ENCODE data around the gene ATP8B1. TPM values are rescaled to one million over a fixed set of nuclear protein-coding genes. Genes with fewer than 3 reads are reported as not detected.

ATP8B1 gene
- total and polyA plus RNA-seq, 2 of the 4 experiments (the other 2 are of a cell fraction), result 64.3 to 136 TPM

- Histone ChIP-seq H4K20me1 (ENCODE audit: insufficient read depth, low read length) (peaks cover 34% of the 10 kb centered on the region; the same call in 1 of the 2 replicates), H3K27ac (ENCODE audit: insufficient read depth, low read length) (no peak overlapping the region)
- in situ Hi-C loops (cut with MboI; ENCODE audit: low sequenced_read_pairs), result no loop called here
Observed at GRCh38 chr18:57748770-57749603, 54.1 kb downstream of the ATP8B1 start.

More at GRCh38 chr18:57748770-57749603, 54.1 kb downstream of the ATP8B1 start:
- ChIA-PET POLR2A (ENCODE audit: unreplicated experiment) (no interaction called here), CTCF (interaction anchor here (0.6 kb wide), 1 partner anchor 1259 kb away, joined by 4 read pairs; no protein-coding TSS in a partner anchor)
- H3K36me3 ChIP-seq (ENCODE audit: control insufficient read depth, insufficient read depth, low read length), result no peaks in the 10 kb centered on the region
- no peak overlapping the region for H3K23ac ChIP-seq (ENCODE audit: low read depth, low read length)
- H2AK9ac ChIP-seq (replicated peaks; ENCODE audit: low read depth, low read length, poor library complexity), result no peak overlapping the region
- no peaks in the 10 kb centered on the region for H3K27me3 ChIP-seq (ENCODE audit: control insufficient read depth, insufficient read depth, low read length)
- H2BK15ac ChIP-seq (ENCODE audit: low read depth, low read length), result no peak overlapping the region
- TF ChIP-seq CEBPB (IDR thresholded peaks at IDR 0.05; ENCODE audit: low read depth, low read length) (peak; percentile 83), FOS (IDR thresholded peaks at IDR 0.05; ENCODE audit: low read depth, low read length) (peak; percentile 82), MAFK (IDR thresholded peaks at IDR 0.05; ENCODE audit: low read depth, low read length) (no peak), USF2 (IDR thresholded peaks at IDR 0.05; ENCODE audit: low read depth, low read length) (no peak), SMC3 (IDR thresholded peaks at IDR 0.05; ENCODE audit: low read depth, low read length) (no peak), CHD1 (IDR thresholded peaks at IDR 0.05; ENCODE audit: low read depth, low read length) (no peak), BHLHE40 (IDR thresholded peaks at IDR 0.05; ENCODE audit: low read depth, low read length) (no peak), NFE2L2 (IDR thresholded peaks at IDR 0.05; ENCODE audit: low read depth, low read length) (no peak), POLR2A (IDR thresholded peaks at IDR 0.05; ENCODE audit: low read depth, low read length) (no peak), RFX5 (IDR thresholded peaks at IDR 0.05; ENCODE audit: low read depth, low read length) (no peak), MAZ (IDR thresholded peaks at IDR 0.05; ENCODE audit: borderline replicate concordance, low read depth, low read length) (no peak), RAD21 (IDR thresholded peaks at IDR 0.05; ENCODE audit: low read length) (no peak)
- TF ChIP-seq, protein P1, sequence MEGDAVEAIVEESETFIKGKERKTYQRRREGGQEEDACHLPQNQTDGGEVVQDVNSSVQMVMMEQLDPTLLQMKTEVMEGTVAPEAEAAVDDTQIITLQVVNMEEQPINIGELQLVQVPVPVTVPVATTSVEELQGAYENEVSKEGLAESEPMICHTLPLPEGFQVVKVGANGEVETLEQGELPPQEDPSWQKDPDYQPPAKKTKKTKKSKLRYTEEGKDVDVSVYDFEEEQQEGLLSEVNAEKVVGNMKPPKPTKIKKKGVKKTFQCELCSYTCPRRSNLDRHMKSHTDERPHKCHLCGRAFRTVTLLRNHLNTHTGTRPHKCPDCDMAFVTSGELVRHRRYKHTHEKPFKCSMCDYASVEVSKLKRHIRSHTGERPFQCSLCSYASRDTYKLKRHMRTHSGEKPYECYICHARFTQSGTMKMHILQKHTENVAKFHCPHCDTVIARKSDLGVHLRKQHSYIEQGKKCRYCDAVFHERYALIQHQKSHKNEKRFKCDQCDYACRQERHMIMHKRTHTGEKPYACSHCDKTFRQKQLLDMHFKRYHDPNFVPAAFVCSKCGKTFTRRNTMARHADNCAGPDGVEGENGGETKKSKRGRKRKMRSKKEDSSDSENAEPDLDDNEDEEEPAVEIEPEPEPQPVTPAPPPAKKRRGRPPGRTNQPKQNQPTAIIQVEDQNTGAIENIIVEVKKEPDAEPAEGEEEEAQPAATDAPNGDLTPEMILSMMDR (conservative IDR thresholded peaks at IDR 0.05; ENCODE audit: low read depth, low read length), result no peak
- WGBS, 2 experiments (ENCODE audit: extremely low coverage in 2 of 2, insufficient read length in 1 of 2), result no CpG with 5 or more reads among the region's 1 CpG
- dilution Hi-C loops (cut with HindIII; ENCODE audit: low sequenced_read_pairs, unreplicated experiment) (no loop called here), intact Hi-C loops (cut with micrococcal nuclease) (no loop called here)
- H4K91ac ChIP-seq (ENCODE audit: insufficient read depth, low read depth, low read length), result no peak overlapping the region
- H4K5ac ChIP-seq (ENCODE audit: low read depth, low read length), result no peak overlapping the region
- peaks cover 32 to 80% of the 10 kb centered on the region in 2 experiments; a peak in 3 of 4 replicates for H3K79me1 ChIP-seq (ENCODE audit: low read depth in 1 of 2, low read length in 2 of 2)
- H3K4ac ChIP-seq (ENCODE audit: low read depth, low read length), result no peak overlapping the region
- peak; percentile 69 for DNase-seq
- no peak overlapping the region for H3K18ac ChIP-seq (ENCODE audit: low read depth, low read length)
- H2BK5ac ChIP-seq (ENCODE audit: low read depth, low read length, poor library complexity, severe bottlenecking), result peak overlapping the region; percentile 7
- H3K14ac ChIP-seq (replicated peaks; ENCODE audit: low read depth, low read length), result no peak overlapping the region
- no peak overlapping the region for H3K4me3 ChIP-seq (ENCODE audit: insufficient read depth, low read depth, low read length)
- no peak overlapping the region for H2BK20ac ChIP-seq (ENCODE audit: low read depth, low read length)
- H3K4me2 ChIP-seq (ENCODE audit: low read depth, low read length), result no peak overlapping the region
- ATAC-seq (ENCODE audit: low read depth), result peak; percentile 58; the same call in 1 of the 2 replicates
- H2AFZ ChIP-seq (replicated peaks; ENCODE audit: low read length, poor library complexity), result no peak overlapping the region
- H3K56ac ChIP-seq (ENCODE audit: extremely low read depth, insufficient read depth, low read length), result no peak overlapping the region
- peaks cover 14% of the 10 kb centered on the region for H3K9me1 ChIP-seq (ENCODE audit: insufficient read depth, low read length)
- H3K4me1 ChIP-seq (ENCODE audit: control insufficient read depth, insufficient read depth, low read length), result peaks cover 5% of the 10 kb centered on the region
- no peak overlapping the region for H2BK120ac ChIP-seq (ENCODE audit: low read depth, low read length)
- H3K9ac ChIP-seq (ENCODE audit: low read depth, low read length), result no peak overlapping the region
- H3K9me3 ChIP-seq (ENCODE audit: control insufficient read depth, insufficient read depth, low read length), result no peaks in the 10 kb centered on the region
- H4K8ac ChIP-seq (ENCODE audit: low read depth in 2 of 2, low read length in 2 of 2), result no peak overlapping the region
- no peak overlapping the region; the same call in 1 of the 2 replicates for H2AK5ac ChIP-seq (ENCODE audit: low read depth, low read length)
- no TSS peak for BruUV-seq (replicated peaks)
